ENCODE measurements around the gene RASA2. TPM values are rescaled to one million over a fixed set of nuclear protein-coding genes. Genes with fewer than 3 reads are reported as not detected.

The RASA2 gene
- total RNA-seq, 1 donor from 2014 or later, result 10.0 TPM

DNA sequence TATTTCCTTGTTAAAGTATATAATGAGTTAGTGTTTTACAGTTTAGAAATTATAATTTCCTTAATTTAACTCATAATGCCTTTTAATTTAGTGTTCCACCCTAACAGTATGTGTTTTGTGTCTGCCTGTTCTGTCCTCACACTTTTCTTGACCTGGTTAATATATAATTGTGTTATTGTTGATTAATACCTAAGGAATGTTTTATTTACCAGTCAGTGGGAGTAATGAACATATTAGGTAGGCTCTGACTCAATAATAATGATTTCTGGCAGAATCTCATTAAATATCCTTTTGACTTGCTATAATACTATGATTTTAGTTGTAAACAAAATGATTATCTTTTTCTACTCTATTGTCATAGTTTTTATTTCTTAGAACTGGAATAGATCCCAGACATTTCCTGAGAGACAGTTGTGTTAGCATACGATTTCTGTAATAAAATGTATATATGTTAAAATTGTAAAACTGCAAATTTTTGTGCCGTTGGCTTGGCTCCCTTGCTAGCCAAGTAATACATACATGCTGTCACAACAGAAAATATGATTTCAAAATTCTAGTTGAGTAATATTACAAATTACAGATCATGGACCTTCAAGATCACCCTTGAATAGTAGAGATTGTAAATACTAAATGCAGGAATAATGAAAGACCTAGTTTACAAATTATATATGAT, 51.9 kb downstream of the RASA2 start:
- DNase-seq (ENCODE audit: low spot score), result no peak

DNA sequence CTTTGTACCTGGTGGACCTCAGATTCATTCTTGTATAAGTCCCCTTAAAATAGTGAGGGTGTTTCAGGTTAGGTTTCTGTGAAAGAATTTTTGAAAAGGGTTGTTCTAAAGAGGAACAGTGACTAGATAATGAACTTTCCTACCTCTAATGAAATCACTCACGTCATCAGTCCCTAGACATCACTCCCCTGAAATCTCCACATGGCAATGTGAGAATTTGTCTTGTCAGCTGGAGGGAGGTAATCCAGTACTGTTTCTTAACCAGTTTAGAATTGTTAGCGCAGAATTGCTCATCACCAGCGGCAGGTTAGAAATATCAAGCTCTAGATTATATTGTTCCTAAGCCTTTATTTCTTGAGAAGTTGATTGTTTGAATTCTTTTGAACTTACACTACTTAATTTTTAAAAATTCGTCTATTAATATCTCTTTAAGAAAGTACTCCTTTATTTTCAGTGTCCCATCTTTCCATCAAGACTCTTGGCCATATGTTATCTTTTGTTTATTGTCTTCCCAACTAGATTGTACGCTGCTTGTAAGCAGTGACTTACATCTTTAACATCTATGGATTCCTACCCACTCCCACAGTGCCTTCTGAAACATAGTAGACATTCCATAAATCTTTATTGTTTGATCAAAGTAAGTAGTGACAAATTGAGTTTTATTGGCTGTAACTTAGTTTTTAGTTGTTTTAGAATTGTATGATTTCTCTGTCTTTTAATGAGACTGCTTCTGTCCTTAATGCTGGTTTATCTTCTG, 52.8 kb downstream of the RASA2 start:
- DNase-seq (ENCODE audit: low spot score), result no peak

DNA sequence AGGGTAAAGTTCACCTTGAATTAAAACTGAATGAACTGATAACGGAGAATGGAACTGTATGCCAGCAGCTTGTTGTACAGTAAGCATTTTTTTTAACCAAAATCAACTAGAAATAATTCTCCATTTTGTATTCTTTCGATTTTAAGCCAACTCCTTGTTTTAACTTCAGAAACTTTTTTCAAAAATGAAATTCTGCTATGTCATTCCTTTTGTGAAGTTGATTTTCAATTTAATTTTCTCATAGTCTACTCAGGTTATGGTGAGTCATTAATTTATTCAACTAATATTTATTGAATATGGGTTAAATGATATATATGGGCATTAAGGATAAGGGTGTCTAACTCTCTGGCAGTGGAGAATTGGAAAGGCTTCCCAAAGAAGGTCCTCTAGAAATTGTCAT, 53.7 kb downstream of the RASA2 start:
- DNase-seq (ENCODE audit: low spot score), result no peak

DNA sequence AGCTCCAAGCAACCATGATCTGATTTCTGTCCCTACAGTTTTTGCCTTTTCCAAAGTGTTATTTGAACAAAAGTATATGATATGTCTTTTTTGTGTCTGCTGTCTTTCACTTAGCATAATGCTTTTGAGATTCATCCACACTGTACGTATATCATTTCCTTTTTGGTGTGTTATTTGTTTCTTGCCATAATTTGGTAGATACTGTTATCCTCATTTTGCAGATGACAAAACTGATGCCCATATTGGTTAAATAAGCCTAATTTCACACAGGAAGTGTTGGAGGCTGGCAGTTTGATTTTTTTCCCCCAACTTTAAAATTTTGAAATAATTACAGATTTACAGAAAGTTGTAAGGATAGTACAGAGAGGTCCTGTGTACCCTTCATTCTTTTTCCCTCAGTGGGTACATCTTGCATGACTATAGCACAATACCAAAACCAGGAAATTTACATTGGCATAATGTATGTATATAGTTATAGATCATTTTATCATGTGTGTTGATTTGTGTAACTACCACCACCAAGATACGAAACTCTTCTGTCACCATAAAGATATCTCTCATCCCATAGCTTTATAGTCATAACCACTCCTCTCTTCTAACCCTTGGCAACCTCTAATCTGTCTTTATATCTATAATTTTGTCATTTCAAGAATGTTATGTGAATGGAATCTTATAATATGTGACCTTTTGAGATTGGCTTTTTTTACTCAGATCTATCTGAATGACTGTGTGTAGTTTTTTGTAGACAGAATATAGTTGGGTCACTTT, 55.6 kb downstream of the RASA2 start:
- no peak for DNase-seq (ENCODE audit: low spot score)

DNA sequence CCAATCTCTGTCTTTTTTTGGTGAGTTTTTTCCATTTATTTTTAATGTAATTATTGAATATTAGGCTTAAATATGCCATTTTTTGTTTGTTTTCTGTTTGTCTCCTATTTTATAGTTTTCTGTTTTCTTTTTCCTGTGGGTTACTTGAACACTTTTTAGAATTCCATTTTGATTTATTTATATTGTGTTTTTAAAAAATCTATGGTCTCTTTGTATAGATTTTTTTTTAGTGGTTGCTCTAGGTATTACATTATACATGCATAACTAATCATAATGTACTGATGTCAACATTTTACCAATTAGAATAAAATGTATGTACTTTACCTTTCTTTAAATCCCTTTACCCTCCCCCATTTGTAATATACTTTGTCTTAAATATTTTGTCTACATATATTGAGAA, 56.2 kb downstream of the RASA2 start:
- DNase-seq (ENCODE audit: low spot score), result no peak

DNA sequence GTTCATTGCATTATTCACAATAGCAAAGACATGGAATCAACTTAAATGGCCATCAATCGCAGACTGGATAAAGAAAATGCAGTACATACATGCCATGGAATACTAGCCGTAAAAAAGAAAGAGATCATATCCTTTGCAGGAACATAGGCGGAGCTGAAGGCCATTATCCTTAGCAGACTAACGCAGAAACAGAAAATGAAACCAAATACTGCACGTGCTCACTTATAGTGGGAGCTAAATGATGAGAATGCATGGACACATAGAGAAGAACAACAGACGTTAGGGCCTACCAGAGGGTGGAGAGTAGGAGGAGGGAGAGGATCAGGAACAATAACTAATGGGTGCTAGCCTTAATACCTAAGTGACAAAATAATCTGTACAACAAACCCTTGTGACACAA, 57.9 kb downstream of the RASA2 start:
- no peak for DNase-seq (ENCODE audit: low spot score)

DNA sequence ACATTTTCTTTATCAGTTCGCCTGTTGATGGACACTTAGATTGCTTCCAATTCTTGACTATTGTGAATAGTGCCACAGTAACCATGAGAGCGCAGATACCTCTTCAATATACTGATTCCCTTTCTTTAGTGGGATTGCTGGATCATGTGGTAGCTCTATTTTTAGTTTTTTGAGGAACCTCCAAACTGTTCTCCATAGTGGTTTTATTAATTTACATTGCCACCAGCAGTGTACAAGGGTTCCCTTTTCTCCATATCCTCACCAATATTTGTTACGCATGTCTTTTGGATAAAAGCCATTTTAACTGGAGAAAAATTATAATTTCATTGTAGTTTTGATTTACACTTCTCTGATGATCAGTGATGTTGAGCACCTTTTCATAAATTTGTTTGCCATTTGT, 59.3 kb downstream of the RASA2 start:
- DNase-seq (ENCODE audit: low spot score), result no peak

DNA sequence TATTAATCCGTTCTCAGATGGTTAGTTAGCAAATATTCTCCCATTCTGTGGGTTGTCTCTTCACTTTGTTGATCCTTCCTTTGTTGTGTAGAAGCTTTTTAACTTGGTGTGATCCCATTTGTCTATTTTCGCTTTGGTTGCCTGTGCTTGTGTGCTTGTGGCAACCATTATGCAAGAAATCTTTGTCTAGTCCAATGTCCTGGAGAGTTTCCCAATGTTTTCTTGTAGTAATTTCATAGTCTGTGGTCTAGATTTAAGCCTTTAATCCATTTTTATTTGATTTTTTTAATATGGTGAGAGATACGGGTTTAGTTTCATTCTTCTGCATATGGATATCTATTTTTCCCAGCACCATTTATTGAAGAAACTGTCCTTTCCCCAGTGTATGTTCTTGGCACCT, 59.8 kb downstream of the RASA2 start:
- DNase-seq (ENCODE audit: low spot score), result no peak

DNA sequence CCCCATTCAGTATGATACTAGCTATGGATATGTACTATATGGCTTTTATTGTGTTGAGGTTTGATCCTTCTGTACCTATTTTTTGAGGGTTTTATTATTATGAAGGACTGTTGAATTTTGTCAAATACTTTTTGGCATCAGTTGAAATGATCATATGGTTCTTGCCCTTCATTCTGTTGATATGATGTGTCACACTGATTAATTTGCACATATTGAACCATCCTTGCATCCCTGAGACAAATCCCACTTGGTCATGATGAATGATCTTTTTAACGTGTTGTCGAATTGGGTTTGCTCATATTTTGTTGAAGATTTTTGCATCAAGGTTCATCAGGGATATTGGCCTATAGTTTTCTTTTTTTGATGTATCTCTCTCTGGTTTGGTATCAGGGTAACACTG, 61.0 kb downstream of the RASA2 start:
- DNase-seq (ENCODE audit: low spot score), result no peak

DNA sequence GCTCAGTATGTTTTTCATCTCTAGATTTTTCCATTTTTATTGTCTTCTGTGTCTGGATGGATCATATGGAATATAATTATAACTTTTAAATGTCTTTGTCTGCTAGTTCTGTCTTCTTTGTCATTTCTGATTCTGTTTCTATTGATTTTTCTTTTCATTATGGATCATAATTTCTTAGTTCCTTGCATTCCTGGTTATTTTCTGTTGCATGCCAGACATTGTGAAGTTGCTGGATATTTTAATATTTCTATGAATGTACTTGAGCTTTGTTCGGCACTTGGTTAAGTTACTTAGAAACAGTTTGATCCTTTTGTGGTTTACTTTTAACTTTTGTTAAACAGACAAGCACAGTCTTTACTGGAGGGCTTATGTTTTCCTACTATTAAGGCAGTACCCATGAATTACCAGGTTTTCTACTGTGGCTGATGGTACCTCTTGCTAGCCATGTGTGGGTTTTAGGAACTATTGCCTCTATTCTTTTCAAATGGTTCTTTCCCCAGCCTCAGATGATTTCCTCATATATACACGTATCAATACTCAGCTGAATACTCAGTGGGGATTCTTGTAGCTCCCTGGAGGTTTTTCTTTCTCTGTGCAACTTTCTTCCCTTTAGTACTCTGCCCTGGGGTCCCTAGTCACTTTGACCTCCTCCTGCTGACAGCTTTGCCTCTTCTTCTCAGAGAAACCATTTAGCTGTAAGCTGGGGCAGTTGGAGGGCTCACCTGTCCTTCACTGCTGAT, 64.3 kb downstream of the RASA2 start:
- no peak for DNase-seq (ENCODE audit: low spot score)

DNA sequence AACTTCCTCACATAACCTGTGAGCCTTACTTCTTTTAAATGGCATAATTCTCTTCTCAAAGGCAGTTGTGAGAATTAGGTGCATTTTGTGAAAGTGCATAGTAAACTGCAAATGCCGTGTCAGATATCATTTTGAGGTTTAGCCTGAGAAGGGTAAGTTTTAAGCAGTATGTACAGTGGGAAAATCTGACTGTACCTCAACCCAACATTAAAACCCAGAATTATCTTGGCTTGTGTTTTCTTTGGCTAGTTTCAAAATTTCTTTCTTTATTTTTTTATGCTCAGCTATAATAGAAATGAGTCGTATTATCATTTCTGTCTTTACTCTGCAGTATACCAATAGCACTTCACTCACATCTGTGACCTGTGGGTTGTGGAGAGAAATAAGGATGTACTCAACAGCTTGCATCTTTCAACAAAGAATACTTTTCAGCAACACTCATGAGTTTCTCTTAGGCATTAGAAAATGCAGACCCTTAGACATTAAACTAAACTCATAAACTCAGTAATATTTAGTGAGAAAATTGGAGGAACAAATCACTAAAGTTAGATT, 65.7 kb downstream of the RASA2 start:
- no peak for DNase-seq (ENCODE audit: low spot score)

DNA sequence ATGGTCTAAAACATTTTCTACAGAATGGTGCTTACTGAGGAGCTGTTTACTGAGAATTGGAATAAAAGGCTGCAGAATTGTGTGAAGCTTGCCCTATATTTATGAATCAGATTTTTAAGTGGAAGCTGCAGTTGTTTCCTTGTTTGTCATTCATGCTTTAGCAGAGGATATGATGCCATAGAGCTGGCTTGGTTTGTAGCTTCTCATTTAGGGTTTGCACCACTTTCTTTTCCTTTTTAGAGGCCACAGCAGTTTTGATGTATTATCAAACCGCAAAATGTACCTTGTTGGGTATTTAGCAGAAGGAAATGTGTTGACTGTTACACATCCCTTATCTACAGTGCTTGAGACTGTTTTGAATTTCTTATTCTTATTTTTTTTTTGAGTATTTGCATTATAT, 66.2 kb downstream of the RASA2 start:
- DNase-seq (ENCODE audit: low spot score), result no peak

DNA sequence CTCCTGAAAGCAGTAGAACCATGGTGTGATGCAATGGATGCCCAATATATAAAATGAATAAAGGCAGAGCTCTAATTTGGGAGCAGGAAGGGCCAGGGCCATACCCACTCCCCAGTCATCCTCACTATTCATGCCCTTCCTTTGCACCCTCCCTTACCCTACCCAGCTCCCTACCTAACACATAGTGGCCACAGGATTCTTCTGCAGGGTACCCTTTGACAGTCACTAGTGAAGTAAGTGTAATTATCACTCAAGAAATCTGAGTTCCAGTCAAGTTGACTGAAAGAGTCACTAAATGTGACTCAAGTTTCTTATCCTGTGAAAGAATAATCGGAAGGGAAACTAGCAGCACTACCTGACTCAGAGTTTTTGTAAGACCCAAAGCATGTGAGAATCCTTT, 69.2 kb downstream of the RASA2 start:
- no peak for DNase-seq (ENCODE audit: low spot score)

DNA sequence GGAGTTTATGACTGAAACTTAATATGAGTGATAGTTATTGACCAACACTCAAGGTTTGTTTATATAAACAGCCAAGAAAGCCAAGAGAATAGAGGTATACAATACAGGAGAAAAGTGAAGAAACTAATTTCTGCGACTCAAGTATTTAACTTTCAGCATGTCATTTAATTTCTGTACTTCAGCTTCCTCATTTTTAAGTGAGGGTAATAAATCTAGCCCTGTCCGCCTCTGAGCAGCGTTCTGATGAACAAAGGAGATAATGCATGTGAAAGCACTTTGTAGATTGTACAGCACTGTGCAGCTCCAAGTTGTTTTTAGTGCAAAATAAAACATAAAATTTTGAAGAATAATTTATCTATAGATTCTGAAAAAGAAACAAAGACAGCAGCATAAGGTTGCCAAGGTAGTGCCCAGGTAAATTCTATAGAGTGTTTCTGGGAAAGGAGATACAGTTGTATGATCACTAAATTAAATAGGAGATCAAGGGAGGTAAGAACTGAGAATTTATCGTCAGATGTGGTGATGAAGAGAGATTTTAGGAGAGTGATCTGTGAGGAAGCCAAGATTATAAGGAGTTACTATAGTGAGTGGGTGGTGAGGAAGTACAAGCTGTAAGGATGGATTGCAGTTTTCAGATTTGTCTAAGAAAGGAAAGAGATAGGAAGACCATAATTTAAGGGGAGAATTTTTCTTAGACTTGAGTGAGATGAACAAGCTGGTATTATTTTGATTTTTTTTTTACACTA, 71.3 kb downstream of the RASA2 start:
- no peak for DNase-seq (ENCODE audit: low spot score)

DNA sequence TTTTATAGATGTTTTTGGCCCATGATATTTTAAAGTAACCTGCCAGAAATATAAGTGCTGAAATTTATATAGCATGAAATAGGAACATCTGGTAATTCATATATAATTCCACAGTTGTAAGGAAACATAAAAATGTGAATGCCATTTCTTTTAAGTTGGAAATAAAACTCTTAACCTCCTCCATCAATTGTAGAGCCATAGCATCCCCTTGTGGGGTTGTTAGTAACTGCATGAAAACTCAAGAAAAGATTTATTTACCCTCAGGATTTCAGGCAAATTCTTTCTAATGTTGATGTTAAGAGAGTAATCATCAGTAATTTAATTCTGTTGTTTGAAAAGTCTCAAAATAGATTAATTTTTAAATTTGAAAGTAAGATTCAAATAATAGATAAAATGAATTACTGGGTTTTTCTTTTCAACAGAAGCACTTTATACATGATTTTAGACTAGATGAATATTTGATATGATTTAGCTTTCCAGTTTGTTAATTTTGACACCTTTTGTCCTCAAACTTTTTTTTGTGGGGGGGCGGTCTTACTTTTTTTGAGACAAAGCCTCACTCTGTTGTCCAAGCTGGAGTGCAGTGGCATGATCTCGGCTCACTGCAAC, 74.7 kb downstream of the RASA2 start:
- DNase-seq (ENCODE audit: low spot score), result peak; percentile 39

DNA sequence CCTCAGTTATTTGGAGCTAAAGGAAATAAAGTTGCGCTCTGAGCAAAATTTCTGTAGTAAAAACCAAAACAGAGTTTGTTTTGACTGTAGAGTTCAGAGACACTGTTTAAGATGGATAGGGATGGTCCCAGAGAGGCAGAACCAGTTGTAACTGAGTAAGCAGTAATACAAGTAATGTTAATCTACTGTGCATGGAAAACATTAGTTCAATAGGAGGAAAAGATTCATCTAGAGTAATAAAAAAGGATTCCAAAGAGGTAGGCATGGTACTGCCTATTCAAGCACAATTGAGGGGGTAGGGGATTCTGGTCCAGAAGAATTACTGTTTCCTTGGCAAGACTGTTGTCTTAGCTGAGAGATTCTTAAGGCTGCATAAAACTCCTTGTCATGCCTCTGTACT, 77.4 kb downstream of the RASA2 start:
- DNase-seq (ENCODE audit: low spot score), result no peak

DNA sequence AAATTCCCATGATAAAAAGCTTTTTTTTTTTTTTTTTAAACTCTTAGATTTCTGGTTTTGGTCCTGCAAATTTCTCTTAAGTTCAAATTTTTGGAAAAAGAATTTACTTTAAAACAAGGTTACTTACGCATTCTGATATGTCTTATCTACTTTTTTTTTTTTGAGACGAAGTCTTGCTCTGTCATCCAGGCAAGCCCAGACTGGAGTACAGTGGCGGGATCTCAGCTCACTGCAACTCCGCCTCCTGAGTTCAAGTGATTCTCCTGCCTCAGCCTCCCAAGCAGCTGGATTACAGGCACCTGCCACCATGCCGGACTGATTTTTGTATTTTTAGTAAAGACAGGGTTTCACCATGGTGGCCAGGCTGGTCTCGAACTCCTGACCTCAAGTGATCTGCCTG, 83.2 kb downstream of the RASA2 start:
- DNase-seq (ENCODE audit: low spot score), result no peak

DNA sequence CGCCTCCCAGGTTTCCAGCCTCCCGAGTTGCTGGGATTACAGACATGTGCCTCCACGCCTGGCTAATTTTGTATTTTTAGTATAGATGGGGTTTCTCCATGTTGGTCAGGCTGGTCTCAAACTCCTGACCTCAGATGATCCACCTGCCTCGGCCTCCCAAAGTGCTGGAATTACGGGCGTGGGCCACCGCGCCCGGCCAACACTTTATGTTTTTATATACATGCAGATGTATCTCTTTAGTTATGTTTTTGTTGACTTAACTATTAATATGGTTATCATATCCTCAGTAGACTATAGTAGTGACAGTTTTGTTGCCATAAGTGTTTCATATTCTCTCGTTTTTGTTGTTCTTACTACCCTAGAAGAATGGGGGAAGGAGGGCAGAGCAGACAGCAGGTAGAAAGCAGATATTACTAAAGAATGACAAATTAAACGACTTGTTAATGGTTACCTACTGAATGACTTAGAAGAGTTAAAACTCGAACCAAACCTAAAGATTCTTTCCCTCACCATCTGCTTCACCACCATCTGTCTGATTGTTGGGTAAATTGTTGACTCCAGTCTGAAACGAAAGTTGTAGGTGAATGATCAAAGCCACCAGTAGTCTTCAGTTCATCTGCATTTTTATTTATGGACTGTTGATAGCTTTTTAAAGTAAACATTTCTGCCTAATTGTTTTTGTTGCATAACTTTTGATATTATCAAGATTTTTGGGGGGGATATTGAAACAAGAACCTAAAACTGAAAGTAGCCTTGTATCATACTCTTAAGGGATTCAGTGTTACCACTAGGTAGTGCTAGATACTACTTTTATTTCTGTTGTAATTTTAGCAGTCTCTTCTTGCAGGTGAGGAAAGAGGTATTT, 89.3 kb downstream of the RASA2 start:
- no peak for DNase-seq (ENCODE audit: low spot score)

DNA sequence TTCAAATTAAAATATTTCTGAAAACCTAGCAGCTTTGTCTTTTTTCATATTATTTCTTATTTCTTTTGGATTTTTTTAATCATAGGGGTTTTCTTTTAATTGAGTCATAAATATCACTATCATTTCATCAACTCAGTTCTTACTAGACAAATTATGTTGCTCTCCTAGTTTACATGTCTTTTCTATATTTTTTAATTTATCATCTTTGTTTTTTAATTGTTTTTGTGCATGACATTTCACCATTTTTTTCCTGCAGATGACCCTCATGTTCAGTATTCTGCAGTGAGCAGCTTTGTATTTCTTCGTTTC, 89.9 kb downstream of the RASA2 start:
- no peak for DNase-seq (ENCODE audit: low spot score)
